Hematopoietic multipotent progenitor cell treated with erythropoietin and hydrocortisone succinate and interleukin-3 and kit ligand, for 6 days (in vitro differentiated cells): ENCODE results near the gene COL6A2.
"Not testable (repeated sequence)": the region's sequence is repeated elsewhere in the genome, so short reads cannot be mapped to it uniquely, and the experiment has no call there.

ENCODE experiments used
- DNase-seq: peaks from one replicate; pipeline ENCODE4 v3.0.0-alpha.2; 2015

The COL6A2 gene

GRCh38 chr21:46097336-46098293, at the start of gene COL6A2:
TSS of gene COL6A2 (plus strand) at chr21:46098112.
- peak; percentile 57 for DNase-seq

GRCh38 chr21:46048926-46049889, 48.7 kb upstream of the COL6A2 start:
- DNase-seq = no peak

DNA sequence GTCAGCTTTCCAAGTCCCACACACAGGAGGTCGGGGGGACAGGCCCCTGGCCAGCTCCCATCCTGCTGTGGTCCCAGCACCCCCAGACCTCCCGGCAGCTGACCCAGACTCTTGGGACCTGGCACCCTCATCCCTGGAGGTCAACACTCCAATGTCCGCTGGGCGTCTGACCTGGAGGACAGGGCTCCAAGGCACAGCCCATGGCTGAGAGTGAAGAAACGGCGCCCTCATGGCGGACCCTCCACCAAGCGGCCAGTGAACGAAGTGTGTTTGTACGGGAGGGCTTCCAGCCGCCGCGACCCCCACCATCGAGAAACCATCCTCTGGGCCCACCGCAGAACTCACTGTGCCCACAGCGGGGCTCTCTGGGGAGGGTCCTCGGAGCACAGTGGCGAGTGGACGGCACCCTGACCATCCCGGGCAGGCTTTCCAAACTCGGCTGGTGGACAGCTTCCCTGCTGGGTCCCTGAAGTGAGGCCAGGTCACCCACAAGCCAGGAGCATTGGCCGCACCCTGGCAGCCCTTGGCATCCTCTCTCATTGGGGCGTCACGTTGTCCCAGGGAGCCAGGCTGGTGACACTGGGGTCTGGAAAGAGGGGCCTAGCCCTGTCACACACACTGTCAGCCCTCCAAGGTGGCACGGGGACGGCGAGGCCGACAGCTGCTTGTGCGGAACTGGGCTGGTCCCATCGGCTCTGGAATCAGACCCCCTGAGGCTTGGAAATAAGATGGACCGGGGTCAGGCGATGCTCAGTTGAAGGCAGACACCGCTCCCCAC, 47.8 kb upstream of the COL6A2 start:
- no peak for DNase-seq

DNA sequence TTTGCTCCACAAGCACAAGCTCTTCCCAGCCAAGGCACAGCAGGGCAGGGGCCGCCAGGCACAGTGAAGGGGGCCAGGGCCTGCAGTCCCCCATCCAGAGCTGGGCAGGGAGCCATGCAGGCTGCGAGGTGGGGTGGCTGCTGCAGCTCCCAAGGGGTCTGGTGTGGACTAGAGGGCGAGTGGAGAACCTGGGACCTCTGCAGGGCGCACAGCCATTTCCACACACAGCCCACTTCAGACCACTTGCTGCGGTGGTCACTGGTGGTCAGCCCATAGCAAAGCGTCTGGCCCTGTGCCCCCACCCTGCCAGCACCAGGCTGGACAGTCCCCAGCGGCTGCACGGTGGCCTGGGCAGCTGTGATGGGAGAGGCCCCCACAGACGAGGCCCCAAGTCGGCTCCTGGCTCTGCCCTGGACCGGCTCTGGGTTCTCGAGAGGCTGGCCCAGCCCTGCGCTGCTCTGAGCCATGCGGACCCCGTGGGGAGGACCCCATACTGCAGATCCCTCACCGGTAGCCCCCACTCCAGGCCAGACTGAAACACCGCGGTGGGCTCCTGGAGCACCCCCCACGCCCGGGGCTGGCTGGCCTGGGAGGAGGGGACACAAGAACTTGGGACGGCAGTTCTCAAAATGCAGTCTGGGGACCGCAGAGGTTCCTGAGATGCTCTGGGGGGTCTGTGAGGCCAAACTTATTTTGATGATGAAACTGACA, 47.1 kb upstream of the COL6A2 start:
- DNase-seq = no peak

GRCh38 chr21:46051379-46051770, 46.5 kb upstream of the COL6A2 start:
- no peak for DNase-seq

- DNase-seq = no peak
Observed at GRCh38 chr21:46051821-46052675, 45.9 kb upstream of the COL6A2 start.

GRCh38 chr21:46052703-46053651, 44.9 kb upstream of the COL6A2 start:
- no peak for DNase-seq

DNA sequence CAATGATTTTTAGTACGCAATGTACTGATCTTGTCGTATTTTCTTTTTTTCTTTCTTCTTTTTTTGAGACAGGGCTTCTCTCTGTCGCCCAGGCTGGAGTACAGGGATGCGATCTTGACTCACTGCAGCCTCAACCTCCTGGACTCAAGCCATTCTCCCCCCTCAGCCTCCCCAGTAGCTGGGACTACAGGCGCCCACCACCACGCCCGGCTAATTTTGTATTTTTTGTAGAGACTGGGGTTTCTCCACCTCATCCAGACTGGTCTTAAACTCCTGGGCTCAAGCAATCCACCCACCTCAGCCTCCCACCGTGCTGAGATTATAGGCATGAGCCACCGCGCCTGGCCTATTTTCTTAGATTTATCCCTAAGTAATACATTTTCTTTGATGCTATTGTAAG, 43.9 kb upstream of the COL6A2 start:
- DNase-seq = no peak

GRCh38 chr21:46054451-46054881, 43.4 kb upstream of the COL6A2 start:
- no peak for DNase-seq

DNA sequence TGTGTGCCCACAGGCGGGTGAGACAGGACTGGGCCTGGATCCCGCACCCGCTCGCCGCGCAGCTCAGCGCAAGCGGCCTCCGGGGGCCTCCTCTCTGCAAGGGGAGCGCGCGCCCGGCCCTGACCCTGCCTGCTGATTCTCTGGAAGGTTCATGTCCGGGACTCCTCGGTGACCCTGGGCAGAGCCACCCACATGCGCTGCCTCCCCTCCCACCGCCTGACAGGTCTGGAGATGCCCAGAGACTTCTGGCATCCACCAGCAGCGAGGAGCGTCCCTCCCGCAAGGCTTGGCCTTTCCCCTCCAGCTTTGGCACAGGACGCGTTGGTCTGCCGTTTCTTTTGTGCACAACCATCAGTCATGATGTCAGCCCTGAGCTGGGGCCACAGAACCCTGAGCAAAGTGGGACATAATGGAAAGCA, 42.0 kb upstream of the COL6A2 start:
- DNase-seq = no peak

DNA sequence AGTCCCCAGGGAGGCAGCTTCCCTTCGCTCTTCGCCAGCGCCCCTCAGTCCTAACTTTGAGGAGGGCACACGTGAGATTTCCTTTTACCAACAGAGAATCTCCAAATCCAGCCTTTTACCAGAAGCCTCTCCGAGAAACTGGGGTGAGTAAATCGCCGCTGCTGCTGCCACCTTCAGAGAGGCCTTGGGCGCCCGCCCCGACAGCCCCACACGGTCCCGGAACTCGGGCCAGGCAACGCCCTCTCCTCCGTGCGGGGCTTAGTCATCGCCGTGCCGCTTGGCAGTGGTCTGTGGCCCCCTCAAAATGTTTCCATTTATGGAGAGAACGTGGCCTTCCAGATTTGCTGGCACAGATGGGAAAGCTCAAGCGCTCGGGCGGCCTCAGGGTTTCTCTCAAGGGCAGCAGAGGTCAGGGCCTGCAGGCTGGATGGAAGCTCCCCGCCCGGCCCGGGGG, 41.4 kb upstream of the COL6A2 start:
- DNase-seq = no peak

DNA sequence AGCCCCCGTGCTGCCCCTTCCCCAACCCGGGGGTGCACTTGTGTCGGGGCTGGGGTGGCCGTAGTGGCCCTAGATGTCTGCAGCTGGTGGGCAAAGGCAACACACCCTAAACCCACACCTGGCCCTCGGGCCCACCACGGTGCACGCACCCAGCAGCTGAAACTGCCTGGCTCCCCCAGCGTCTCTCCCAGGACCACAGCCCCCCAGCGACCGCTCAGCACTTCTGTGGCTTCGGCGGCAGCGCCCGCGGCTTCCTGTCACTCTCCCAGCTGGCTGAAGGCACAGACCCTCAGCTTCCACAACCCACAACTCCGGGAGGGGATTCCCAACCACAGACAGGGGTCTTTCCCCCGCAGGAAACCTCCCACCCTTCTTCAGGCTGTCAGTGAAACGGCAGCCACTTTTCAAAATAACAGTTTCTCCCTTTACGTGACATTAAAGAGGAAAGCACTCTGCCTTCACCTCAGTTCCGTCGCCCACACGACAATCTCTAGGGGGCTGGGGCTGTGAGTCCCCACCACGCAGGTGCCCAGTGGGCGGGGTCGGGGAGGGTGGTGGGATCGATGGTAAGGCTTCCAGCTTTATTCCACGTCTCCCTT, 40.7 kb upstream of the COL6A2 start:
- no peak for DNase-seq

- no peak for DNase-seq
Observed at GRCh38 chr21:46057710-46058241, 40.1 kb upstream of the COL6A2 start.

GRCh38 chr21:46058431-46059145, 39.3 kb upstream of the COL6A2 start:
- DNase-seq = no peak

- DNase-seq = no peak
Observed at GRCh38 chr21:46059195-46059594, 38.7 kb upstream of the COL6A2 start.

DNA sequence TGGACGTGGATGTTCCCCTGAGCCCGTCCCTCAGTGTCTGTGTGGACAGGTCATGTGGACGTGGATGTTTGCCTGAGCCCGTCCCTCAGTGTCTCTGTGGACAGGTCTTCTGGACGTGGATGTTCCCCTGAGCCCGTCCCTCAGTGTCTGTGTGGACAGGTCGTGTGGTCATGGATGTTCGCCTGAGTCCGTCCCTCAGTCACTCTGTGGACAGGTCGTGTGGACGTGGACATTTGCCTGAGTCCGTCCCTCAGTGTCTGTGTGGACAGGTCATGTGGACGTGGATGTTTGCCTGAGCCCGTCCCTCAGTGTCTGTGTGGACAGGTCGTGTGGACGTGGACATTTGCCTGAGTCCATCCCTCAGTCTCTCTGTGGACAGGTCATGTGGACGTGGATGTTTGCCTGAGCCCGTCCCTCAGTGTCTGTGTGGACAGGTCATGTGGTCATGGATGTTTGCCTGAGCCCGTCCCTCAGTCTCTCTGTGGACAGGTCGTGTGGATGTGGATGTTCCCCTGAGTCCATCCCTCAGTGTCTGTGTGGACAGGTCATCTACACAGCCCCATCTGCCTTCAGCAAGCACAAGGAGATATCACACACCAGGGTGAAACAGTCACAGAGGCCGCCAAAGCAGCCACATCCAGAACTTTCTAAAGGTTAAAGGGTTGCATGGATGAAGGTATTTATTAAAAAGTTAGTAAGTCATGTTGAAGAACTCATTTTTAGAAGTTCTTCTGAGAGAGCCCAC, 38.0 kb upstream of the COL6A2 start:
- DNase-seq = not testable (repeated sequence)

- no peak for DNase-seq
Observed at GRCh38 chr21:46060596-46061061, 37.3 kb upstream of the COL6A2 start.
